GM18526 (cell line): ENCODE results near the gene PPARA.

Experiments used
- POLR2A ChIP-seq: IDR thresholded peaks from 3 replicates; pipeline ENCODE4 v1.6.1; 2011; ENCODE audit not compliant: insufficient read length; ENCODE audit errors: extremely low read depth

Gene PPARA

DNA sequence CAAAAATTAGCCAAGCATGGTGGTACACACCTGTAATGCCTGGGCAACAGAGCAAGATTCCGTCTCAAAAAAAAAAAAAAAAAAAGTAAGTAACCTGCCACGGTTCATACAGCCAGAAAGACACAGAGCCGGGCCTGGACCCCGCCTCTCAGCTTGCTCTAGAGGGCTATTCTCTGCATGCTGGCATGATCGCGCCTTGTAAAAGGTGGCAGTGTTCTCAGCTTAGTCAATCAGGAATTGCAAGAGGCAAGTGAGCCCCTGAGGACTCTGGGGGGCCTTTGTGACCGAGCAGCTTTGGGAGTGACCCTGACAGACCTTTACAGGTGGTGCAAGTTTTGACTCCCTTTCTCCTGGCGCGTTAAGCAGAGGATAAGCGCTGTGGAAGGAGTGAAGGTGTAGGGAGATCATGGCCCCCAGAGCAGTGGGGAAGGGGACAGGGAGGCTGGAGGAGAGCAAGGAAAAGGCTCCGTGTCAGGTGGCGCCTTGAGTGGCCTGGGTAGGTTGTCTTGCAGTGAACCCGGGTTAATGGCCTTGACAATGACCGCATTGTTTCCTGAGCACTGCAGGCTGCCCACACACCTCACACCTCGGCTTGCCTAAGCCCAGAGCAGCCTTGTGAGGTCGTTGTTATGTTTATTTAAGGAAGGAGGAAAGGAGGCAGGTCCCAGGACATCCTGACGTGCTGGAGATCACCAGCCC, 50.9 kb downstream of the PPARA start:
- no peak for TF ChIP-seq POLR2A

DNA sequence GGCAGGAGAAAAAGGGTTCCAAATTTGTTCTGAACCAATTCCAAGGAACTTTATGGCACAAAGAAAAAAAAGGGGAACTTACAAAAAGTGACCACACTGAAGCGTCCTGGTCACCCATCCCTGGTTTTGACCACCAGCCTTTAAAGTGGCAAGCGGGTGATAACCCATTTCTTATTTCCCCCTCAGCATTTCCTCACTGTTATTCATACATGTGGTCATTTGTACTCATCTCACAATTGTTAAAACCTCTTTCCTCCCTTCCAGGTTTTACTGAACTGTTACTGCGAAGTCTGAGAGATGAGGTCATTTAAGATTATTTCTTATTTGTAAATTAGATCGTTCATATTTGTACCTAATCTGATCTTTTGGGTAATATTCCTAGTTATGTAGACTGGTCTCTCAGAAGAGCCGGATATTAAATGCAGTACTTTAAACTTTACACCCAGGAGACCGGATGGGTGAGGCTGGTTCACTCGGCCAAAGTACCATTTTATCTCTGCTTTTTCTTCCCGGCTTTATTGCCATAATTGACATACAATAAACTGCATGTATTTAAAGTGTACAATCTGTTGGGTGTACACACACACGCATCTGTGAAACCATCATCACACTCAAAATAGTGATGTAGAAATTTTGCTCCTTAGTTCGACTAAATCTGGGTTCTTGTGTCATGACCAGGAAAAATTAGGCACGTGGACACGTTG, 52.7 kb downstream of the PPARA start:
- TF ChIP-seq POLR2A = no peak

DNA sequence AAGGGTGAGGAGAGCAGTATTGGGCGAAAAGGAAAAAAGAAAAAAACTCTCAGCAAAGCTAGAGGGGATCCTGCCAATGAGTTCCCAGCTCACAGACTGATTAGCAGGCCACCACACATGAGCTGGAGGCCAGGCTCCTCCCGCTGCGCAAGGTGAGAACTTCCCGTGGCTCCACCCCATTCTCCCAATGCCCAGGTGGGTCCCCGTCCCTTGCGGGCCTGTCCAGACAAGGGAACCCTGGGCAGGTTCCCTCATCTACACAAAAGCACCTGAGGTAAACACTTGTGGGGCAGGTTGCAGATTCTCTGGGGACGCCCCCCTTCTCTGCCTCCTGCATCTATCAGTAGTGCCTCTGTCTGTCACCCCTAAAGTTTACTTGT, 53.3 kb downstream of the PPARA start:
- no peak for TF ChIP-seq POLR2A

DNA sequence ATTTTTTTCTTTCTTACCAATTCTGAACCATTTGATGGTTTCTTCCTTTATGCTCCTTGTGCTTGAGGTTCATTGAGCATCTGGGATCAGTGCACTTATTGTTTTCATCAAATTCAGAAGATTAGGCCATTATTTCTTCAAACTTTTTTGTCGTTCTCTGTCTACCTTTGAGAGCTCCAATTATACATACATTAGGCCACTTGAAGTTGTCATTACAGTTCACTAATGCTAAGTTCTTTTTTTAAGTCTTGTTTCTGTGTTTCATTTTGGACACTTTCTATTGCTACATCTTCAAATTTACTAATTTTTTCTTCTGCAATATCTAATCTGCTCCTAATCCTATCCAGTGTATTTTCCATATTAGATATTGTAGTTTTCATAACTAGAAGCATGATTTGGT, 58.9 kb downstream of the PPARA start:
- no peak for TF ChIP-seq POLR2A

DNA sequence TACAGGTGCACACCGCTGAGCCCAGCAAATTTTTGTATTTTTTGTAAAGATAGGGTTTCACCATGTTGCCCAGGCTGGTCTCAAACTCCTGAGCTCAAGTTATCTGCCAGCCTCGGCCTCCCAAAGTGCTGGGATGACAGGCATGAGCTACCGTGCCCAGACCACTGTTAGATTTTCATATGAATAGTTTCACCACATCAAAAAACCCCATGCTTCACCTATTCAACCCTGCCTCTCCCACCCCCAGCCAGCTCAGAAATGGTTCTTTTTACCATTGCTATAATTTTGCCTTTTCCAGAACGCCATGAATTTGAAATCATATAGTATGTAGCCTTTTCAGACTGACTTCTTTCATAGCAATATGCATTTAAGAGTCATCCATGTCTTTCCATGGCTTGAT, 61.9 kb downstream of the PPARA start:
- TF ChIP-seq POLR2A = no peak

DNA sequence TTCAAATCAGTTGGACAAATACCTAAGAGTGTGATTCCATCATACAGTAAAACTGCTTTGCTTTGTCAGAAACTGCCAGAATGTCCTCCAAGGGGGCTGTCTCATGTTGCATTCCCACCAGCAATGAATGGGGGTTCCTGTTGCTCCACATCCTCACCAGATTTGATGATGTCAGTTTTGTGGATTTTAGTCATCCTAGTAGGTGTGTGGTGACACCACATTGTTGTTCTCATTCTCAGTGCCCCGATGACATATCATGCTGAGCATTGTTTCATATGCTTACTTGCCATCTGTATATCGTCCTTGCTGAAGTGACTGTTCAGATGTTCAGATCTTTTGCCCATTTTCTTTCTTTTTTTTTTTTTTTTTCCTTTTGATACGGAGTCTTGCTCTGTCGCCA, 62.7 kb downstream of the PPARA start:
- TF ChIP-seq POLR2A = no peak

DNA sequence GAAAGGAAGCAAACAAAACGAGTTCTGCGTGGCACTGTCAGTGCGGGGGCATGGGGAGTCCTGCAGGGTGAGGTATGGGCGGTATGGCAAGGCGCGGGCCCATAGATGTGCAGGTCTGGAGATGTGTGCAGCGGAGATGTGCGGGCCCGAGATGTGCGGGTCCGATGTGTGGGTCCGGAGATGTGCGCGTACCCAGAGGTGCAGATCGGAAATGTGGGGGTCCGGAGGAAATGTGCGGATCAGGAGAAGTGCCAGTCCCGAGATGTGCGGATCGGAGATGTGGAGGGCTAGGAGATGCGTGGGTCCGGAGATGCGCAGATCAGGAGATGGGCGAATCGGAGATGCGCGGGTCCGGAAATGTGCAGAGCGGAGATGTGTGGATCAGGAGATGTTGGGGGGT, 63.8 kb downstream of the PPARA start:
- TF ChIP-seq POLR2A = no peak

DNA sequence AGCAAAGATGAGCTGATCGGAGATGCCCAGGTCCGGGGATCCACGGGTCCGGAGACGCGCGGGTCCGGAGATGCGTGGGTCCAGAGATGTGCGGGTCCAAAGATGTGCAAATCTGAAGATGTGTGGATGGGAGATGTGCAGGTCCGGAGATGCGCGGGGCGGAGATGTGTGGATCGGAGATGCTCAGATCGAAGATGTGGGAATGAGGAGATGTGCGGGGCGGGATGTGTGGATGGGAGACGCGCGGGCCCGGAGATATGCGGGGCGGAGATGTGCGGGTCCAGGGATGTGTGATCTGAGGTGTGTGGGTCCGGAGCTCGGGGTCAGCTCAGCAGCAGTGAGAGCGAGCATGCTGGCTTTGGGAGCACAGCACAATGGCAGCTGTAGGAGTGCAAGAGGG, 64.3 kb downstream of the PPARA start:
- no peak for TF ChIP-seq POLR2A

DNA sequence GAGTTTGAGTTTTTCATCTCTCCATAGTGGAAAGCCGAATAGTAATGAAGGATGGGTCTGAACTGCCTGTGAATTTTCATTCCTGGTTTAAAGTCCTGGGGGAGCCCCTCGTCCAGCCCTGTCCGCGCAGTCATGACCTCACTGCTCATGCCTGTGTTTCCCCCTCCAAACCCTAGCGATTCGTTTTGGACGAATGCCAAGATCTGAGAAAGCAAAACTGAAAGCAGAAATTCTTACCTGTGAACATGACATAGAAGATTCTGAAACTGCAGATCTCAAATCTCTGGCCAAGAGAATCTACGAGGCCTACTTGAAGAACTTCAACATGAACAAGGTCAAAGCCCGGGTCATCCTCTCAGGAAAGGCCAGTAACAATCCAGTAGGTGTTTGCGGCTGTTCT, 69.3 kb downstream of the PPARA start:
- TF ChIP-seq POLR2A = no peak

DNA sequence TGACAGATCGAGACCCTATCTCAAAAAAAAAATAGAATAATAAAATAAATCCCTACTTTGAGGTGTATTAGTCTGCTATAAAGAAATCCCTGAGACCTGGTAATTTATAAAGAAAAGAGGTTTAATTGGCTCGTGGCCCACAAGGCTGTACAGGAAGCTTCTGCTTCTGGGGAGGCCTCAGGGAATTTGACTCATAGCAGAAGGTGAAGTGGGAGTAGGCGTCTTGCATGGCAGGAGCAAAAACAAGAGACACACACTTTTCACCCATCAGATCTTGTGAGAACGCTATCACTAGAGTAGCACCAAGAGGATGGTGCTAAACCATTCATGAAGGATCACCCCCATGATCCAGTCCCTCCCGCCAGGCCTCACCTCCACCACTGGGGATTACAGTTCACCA, 70.6 kb downstream of the PPARA start:
- no peak for TF ChIP-seq POLR2A

DNA sequence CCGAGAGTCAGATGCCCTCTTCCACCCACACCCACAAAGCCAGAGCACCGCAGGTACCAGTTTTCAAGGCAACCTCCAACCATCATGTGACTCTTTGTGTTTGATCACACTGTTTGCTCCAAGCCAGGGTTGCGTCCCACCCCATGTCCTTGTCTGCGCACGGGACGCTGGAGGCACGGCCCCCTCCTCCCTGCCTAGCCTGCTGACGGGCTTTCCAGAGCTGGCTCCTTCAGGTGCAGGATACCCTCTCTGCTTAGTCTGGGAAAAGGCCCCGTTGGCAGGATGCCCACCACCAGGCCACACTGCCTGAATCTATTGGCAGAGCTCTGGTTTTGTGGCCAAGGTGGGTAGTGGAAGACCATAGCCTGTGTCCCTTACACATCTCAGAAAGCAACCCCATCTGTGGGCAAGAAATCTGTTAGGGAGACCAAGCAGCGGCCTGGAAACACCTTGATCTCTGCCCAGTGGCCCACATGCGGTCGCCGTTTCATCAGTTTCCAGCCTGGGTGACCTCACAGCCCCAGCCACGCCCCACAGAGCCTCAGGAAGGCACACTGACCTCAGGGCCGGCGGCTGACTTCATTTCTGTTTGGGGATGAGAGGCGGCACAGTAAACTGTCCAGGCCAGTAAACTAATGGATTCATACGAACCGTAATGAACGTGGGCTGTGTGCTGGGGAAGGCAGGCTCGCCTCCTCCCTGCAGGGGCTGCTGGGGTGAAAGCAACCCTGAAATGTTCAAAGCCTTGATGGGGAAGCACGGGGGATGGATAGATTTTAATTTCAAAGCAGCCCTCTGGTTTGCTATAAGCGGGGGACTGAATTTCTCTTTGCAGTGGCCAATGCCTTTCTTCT, 73.9 kb downstream of the PPARA start:
- TF ChIP-seq POLR2A = no peak

DNA sequence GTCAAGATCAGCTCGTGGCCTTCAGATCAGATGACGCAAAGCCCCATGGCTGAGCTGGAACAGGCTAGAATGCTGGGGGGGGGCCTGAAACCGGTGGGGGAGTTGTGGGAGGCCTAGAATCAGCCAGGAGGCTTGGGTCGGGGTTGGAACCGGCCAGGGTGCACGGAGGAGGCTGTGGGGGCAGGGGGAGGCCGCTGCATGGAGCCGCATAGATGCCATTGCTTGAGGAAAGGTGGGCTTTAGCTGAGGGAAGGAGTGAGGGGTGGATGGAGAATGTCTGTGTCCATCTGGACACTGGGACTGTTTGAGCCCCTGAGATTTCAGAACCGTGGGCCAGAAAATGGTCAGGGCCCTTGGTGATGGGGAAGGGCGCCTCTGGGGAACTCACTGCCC, 74.6 kb downstream of the PPARA start:
- no peak for TF ChIP-seq POLR2A

DNA sequence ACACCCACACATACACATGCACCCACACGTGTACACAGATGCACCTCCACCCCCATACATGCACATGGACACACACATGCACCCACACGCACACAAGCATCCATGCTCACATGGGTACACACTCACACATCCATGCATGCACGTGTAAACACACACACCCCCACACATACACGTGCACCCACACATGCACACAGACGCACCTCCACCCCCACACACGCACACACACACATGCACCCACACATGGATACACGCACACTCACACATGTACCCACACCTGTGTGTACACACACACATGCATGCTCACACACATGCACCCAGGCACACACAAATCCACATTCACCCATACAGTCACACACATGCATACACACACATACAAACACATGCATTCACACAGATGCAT, 75.3 kb downstream of the PPARA start:
- TF ChIP-seq POLR2A = no peak

DNA sequence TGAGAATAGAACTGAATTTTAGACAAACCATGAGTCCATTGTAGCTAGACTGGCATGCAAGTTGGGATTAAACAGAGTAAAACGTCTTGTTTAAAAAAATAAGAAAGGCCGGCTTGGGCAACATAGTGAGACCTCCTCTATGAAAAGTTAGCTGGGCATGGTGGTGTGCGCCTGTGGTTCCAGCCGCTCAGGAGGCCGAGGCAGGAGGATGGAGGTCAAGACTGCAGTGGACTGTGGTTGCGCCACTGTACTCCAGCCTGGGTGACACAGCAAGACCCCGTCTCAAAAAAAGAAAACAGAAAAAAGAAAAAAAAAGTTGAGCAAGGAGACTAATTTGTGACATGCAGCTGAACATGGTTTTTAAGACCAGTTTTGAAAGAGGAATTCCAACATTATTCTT, 76.3 kb downstream of the PPARA start:
- no peak for TF ChIP-seq POLR2A

DNA sequence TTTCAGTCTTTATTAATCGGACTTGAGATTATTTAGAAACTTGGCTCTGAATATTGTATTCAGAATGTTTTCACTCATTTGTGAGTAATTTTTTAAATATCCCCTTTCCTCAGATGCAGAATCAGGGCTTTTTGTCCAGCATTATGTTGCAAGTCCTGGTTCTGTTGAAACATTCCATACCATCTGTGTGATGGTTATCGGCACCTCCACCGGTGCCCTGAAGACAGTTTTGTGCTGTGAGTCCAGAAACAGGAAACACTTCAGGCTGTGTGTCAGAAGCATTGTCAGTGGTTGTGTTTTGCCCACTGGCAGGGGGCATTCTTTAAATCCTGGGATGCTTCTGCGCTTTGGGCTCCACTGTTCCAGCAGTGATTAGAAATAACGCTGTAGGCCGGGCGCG, 79.4 kb downstream of the PPARA start:
- TF ChIP-seq POLR2A = no peak

DNA sequence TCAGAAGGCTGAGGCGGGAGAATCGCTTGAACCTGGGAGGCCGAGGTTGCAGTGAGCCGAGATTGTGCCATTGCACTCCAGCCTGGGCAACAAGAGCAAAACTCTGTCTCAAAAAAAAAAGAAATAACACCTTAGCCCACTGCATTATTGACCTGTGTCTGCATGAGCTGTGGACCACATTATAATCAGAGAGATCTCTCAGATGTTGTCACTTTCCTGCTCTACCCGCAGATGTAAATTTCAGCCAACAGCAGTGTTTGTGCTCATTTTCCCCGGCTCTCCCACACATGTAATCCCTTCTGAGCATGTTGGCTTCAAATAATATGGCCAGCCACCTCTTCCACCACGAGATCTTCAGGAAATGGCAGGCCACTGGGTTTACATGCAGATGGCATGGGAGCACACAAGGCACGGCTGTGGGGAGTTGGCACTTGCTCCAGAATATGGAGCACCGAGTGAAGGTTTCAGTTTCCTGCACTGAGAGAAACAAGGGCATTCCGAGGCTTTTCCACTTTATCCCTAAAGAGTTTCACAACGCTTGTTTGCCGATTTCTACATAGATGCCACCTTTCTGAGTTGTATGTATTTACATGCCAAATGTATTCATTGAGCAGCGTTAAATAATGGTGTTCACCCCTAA, 80.1 kb downstream of the PPARA start:
- TF ChIP-seq POLR2A = no peak
